K562 (cell line): ENCODE results near the gene OR10G3. TPM values are rescaled to one million over a fixed set of nuclear protein-coding genes. Genes with fewer than 3 reads are reported as not detected.

Experiments used
- ATAC-seq: fragments of 200-7000 bp; cut with Tn5 transposase; 3 replicates; pipeline ENCODE4 v1.9.1; 2020; ENCODE audit warnings: moderate library complexity
- BruUV-seq: library from RNA; stranded (reverse); fragments of 400-500 nt; replicated peaks from 2 replicates; lab custom pipeline; 2021; lab: Mats Ljungman, UMichigan
- CTCF ChIA-PET: fragments of 300-600 bp; formaldehyde crosslinking; extraction: SDS; loops from one replicate; lab custom pipeline; 2021; ENCODE audit warnings: low intra/inter-chr PET ratio; lab: Yijun Ruan, JAX
- POLR2A ChIA-PET: fragments of 300-600, 350-650 bp; sonication (Branson Sonifier 250); formaldehyde crosslinking; extraction: SDS; loops from one replicate; lab custom pipeline; 2021; ENCODE audit warnings: antibody characterized with exemption, inconsistent platforms; lab: Yijun Ruan, JAX
- DNase-seq, 4 experiments: peaks; one replicate each; pipeline versions ENCODE4 v3.0.0 to v3.0.0-alpha.2; 2011 to 2018; ENCODE audit warnings: low spot score in 3 of 4, mixed read lengths in 3 of 4; ENCODE audit errors: extremely low read depth in 1 of 4
- FAIRE-seq: peaks from 2 replicates; lab custom pipeline; 2011; peaks lifted over from hg19 to GRCh38; lab: Jason Lieb, UNC
- H2AFZ ChIP-seq: 2 replicates; pipeline ENCODE4 v1.6.0; 2011; ENCODE audit warnings: low read depth, low read length, control low read depth, inconsistent platforms
- H3K27ac ChIP-seq: fragments of 200-600 bp; 3 replicates; pipeline ENCODE4 v1.8.0; 2011; ENCODE audit warnings: low read depth, mild to moderate bottlenecking, control low read depth, inconsistent platforms, low read length, moderate library complexity, mixed read lengths; ENCODE audit errors: extremely low read depth
- H3K27me3 ChIP-seq, 2 experiments: fragments of 300-600 bp in 1 of 2; 2 replicates in 1 of 2; 3 replicates in 1 of 2; pipeline versions ENCODE4 v1.6.0 to v1.8.0; 2011; ENCODE audit warnings: inconsistent platforms in 2 of 2, low read length in 2 of 2, mild to moderate bottlenecking in 1 of 2, mixed read lengths in 1 of 2, moderate library complexity in 1 of 2; ENCODE audit not compliant: control insufficient read depth in 2 of 2, insufficient read depth in 2 of 2
- H3K36me3 ChIP-seq: fragments of 300-600 bp; 3 replicates; pipeline ENCODE4 v1.8.0; 2011; ENCODE audit warnings: mild to moderate bottlenecking, low read length, inconsistent platforms; ENCODE audit not compliant: control insufficient read depth, insufficient read depth
- H3K4me1 ChIP-seq, 2 experiments: fragments of 200-600 bp in 1 of 2; replicated peaks in 1 of 2; 2 replicates in 1 of 2; 3 replicates in 1 of 2; pipeline versions ENCODE4 v1.5.1 to v1.8.0; 2011; ENCODE audit warnings: inconsistent platforms in 2 of 2, low read length in 2 of 2, mild to moderate bottlenecking in 1 of 2, mixed read lengths in 1 of 2, moderate library complexity in 1 of 2; ENCODE audit not compliant: control insufficient read depth in 2 of 2, insufficient read depth in 2 of 2
- H3K4me2 ChIP-seq: 2 replicates; pipeline ENCODE4 v1.6.1; 2011; ENCODE audit warnings: low read length, control low read depth, inconsistent platforms, mixed read lengths; ENCODE audit not compliant: insufficient read depth
- H3K4me3 ChIP-seq: fragments of 200-600 bp; sonication (generic), shearing (Covaris generic); 2 replicates; pipeline ENCODE4 v1.5.1; 2016; ENCODE audit warnings: control low read depth, inconsistent platforms
- H3K79me2 ChIP-seq: fragments of 200-600 bp; 3 replicates; pipeline ENCODE4 v1.8.0; 2011; ENCODE audit warnings: low read length, inconsistent platforms; ENCODE audit not compliant: control insufficient read depth, insufficient read depth
- H3K9ac ChIP-seq, 2 experiments: 2 replicates each; pipeline versions ENCODE4 v1.6.0 to v1.6.1; 2011; ENCODE audit warnings: low read depth in 2 of 2, low read length in 2 of 2, control low read depth in 1 of 2, inconsistent platforms in 1 of 2, mild to moderate bottlenecking in 1 of 2, mixed read lengths in 1 of 2; ENCODE audit not compliant: insufficient read depth in 1 of 2
- H3K9me1 ChIP-seq: one replicate; pipeline ENCODE4 v1.6.0; 2011; ENCODE audit warnings: inconsistent platforms, mild to moderate bottlenecking, low read length, moderate library complexity; ENCODE audit not compliant: control insufficient read depth, insufficient read depth
- H3K9me3 ChIP-seq: replicated peaks from 2 replicates; pipeline ENCODE4 v1.5.1; 2011; ENCODE audit warnings: low read depth, low read length, inconsistent platforms; ENCODE audit not compliant: control insufficient read depth, insufficient read depth
- H4K20me1 ChIP-seq: replicated peaks from 2 replicates; pipeline ENCODE4 v1.6.1; 2011; ENCODE audit warnings: low read length, inconsistent platforms, mixed read lengths; ENCODE audit not compliant: control insufficient read depth, insufficient read depth
- ATF6 ChIP-seq: sonication (generic); formaldehyde crosslinking; IDR thresholded peaks from 2 replicates; pipeline ENCODE4 v1.4.0; 2020; ENCODE audit warnings: mild to moderate bottlenecking, missing genetic modification reagents
- CREB3 ChIP-seq: fragments of 450-650 bp; conservative IDR thresholded peaks from 2 replicates; pipeline ENCODE4 v1.6.1; 2016; ENCODE audit warnings: missing genetic modification characterization, low read depth, mild to moderate bottlenecking, missing compliant biosample characterization, moderate library complexity
- CXXC5 ChIP-seq: fragments of 250-450 bp; sonication (Bioruptor Pico); IDR thresholded peaks from 2 replicates; pipeline ENCODE4 v1.8.0; 2022; ENCODE audit warnings: inconsistent platforms, mild to moderate bottlenecking, moderate library complexity
- ELF4 ChIP-seq: fragments of 450-650 bp; formaldehyde crosslinking; IDR thresholded peaks from 2 replicates; pipeline ENCODE4 v1.4.0; 2022; ENCODE audit warnings: missing genetic modification characterization
- FOXP4 ChIP-seq: sonication (generic); formaldehyde crosslinking; IDR thresholded peaks from 2 replicates; pipeline ENCODE4 v1.8.0; 2022; ENCODE audit warnings: mild to moderate bottlenecking, missing genetic modification reagents, borderline replicate concordance
- HMGN3 ChIP-seq: IDR thresholded peaks from 2 replicates; pipeline ENCODE4 v1.6.1; 2011; ENCODE audit warnings: borderline replicate concordance, low read depth, mild to moderate bottlenecking, mixed read lengths, low read length; ENCODE audit not compliant: insufficient read length; ENCODE audit errors: extremely low read depth
- KDM1A ChIP-seq, 2 experiments: fragments of 450-650 bp; IDR thresholded peaks; 2 replicates each; pipeline ENCODE4 v1.6.1; 2016; ENCODE audit warnings: mild to moderate bottlenecking in 2 of 2
- MTA3 ChIP-seq: fragments of 450-650 bp; formaldehyde crosslinking; IDR thresholded peaks from 2 replicates; pipeline ENCODE4 v1.6.1; 2017; ENCODE audit warnings: mild to moderate bottlenecking, borderline replicate concordance
- NUFIP1 ChIP-seq: fragments of 450-650 bp; IDR thresholded peaks from 2 replicates; pipeline ENCODE4 v1.6.1; 2018; ENCODE audit not compliant: partially characterized antibody
- SAP30 ChIP-seq: fragments of 200-600 bp; sonication (generic); IDR thresholded peaks from 2 replicates; pipeline ENCODE4 v1.6.1; 2012; ENCODE audit warnings: borderline replicate concordance, low read depth, mild to moderate bottlenecking, moderate library complexity, low read length, control low read depth, inconsistent platforms; ENCODE audit not compliant: insufficient read depth, poor library complexity, severe bottlenecking
- SMARCA4 ChIP-seq: fragments of 450-650 bp; IDR thresholded peaks from 2 replicates; pipeline ENCODE4 v1.6.1; 2016
- TCF7L2 ChIP-seq: fragments of 150-350 bp; IDR thresholded peaks from 2 replicates; pipeline ENCODE4 v1.6.1; 2016; ENCODE audit warnings: low read depth, mild to moderate bottlenecking, low read length, moderate library complexity
- ZBTB1 ChIP-seq: sonication (generic); formaldehyde crosslinking; IDR thresholded peaks from 2 replicates; pipeline ENCODE4 v1.8.1; 2023; ENCODE audit warnings: missing genetic modification reagents, low read depth, mild to moderate bottlenecking, borderline replicate concordance
- ZFP36 ChIP-seq: fragments of 150-350 bp; IDR thresholded peaks from 2 replicates; pipeline ENCODE4 v1.6.1; 2018; ENCODE audit warnings: low read length, low read depth; ENCODE audit not compliant: partially characterized antibody
- ZNF184 ChIP-seq: sonication (generic); formaldehyde crosslinking; IDR thresholded peaks from 2 replicates; pipeline ENCODE4 v1.5.0; 2020; ENCODE audit warnings: missing genetic modification reagents
- ZNF79 ChIP-seq: fragments of 250-450 bp; sonication (Bioruptor Pico); IDR thresholded peaks from 2 replicates; pipeline ENCODE4 v1.4.0; 2020; ENCODE audit warnings: low read depth, mild to moderate bottlenecking, moderate library complexity
- WGBS: fragments of 100-300 bp; shearing (Covaris generic); methylation state at CpG from one replicate; pipeline ENCODE4 v1.1.6; 2016; ENCODE audit warnings: low coverage, mixed read lengths; ENCODE audit not compliant: insufficient coverage; ENCODE audit errors: missing lambda C conversion rate; 5-methylcytosine and 5-hydroxymethylcytosine counted together
- in situ Hi-C: fragments of 300-500 bp; cut with MboI; formaldehyde crosslinking; loops from 4 replicates; pipeline ENCODE4 v1.15.0; 2018; ENCODE audit warnings: inconsistent platforms, mixed read lengths
- intact Hi-C: fragments of 100-400 bp; cut with micrococcal nuclease; formaldehyde crosslinking; loops from 2 replicates; pipeline ENCODE4 v1.14.2; 2022
- polyA plus RNA-seq, 8 experiments: library from polyadenylated mRNA; depleted of rRNA in 4 of 8; stranded (reverse) in 5 of 8; unstranded in 3 of 8; fragments of >200 nt; fragmentation: Nextera tagmentation in 2 of 8; fragmentation: Illumina TruSeq in 1 of 8; extraction: Ambion mirVana in 2 of 8; extraction: Trizol in 1 of 8; gene quantifications; 2 replicates each; pipeline versions ENCODE4 v1.2.1 to v1.2.3, GENCODE V29; 2011 to 2014; ENCODE audit warnings: inconsistent platforms in 1 of 8, missing spikeins in 1 of 8
- total RNA-seq, 7 experiments: library from RNA; depleted of rRNA in 6 of 7; stranded (reverse); fragments of >200 nt in 6 of 7; fragmentation: Illumina TruSeq in 2 of 7; extraction: Trizol in 2 of 7; gene quantifications; 2 replicates each; pipeline versions ENCODE4 v1.2.1 to v1.2.3, GENCODE V29; 2011 to 2021; ENCODE audit warnings: low replicate concordance in 1 of 7

The OR10G3 gene
- total and polyA plus RNA-seq, 9 of the 15 experiments (the other 6 are each of a cell fraction or from before 2014, with no cell fraction given): not detected

- DNase-seq: no peak
- Histone ChIP-seq H3K79me2 (no peaks in the 10 kb centered on the region), H4K20me1 (no peaks in the 10 kb centered on the region), H3K36me3 (no peaks in the 10 kb centered on the region), H3K9me3 (no peaks in the 10 kb centered on the region), H3K4me2 (no peak overlapping the region), H3K27ac (no peak overlapping the region), H3K27me3 (peaks cover 0 to 6% of the 10 kb centered on the region in 2 experiments; a peak in 1 of 5 replicates), H3K4me1 (no peaks in the 10 kb centered on the region), H3K9ac (no peak overlapping the region), H3K9me1 (no peaks in the 10 kb centered on the region), H3K4me3 (no peak overlapping the region), H2AFZ (no peak overlapping the region)
- ChIA-PET CTCF (no interaction called here), POLR2A (interaction anchor here (0.6 kb wide), 1 partner anchor 604 kb away, joined by 3 read pairs; no protein-coding TSS in a partner anchor)
- BruUV-seq: no TSS peak
- in situ Hi-C loops (no loop called here), intact Hi-C loops (no loop called here)
- 1% methylated on average over 8 of the region's 8 CpGs for WGBS
- TF ChIP-seq SAP30: no peak
- TF ChIP-seq ZBTB1 (CRISPR knock-in tag): no peak
- no peak for TF ChIP-seq ATF6 (CRISPR knock-in tag)
- TF ChIP-seq HMGN3: no peak
- no peak for TF ChIP-seq SMARCA4
- no peak for TF ChIP-seq CXXC5
- no peak for TF ChIP-seq CREB3 (tag)
- no peak for TF ChIP-seq TCF7L2
- no peak for TF ChIP-seq ZNF79 (CRISPR knock-in tag)
- TF ChIP-seq FOXP4: no peak
- TF ChIP-seq ELF4 (CRISPR knock-in tag): no peak
- no peak for TF ChIP-seq ZNF184 (CRISPR knock-in tag)
- TF ChIP-seq NUFIP1: no peak
- TF ChIP-seq KDM1A (IDR thresholded peaks at IDR 0.05): no peak
- TF ChIP-seq ZFP36: no peak
- TF ChIP-seq MTA3: no peak
- ATAC-seq: no peak
- FAIRE-seq: no peak
Measured at GRCh38 chr14:21617614-21618013, 37.7 kb upstream of the OR10G3 start.
